Ovary (tissue), 3 donors: ENCODE results near the gene CYTL1.

ENCODE experiments used
- CTCF ChIP-seq, 3 donors: fragments of 450-650 bp in 2 of 3; fragments of 200-600 bp in 1 of 3; IDR thresholded peaks; one replicate each; pipeline versions ENCODE4 v1.5.1 to v1.8.0; 2016 to 2022; ENCODE audit warnings: antibody characterized with exemption in 3 of 3, mild to moderate bottlenecking in 1 of 3
- EP300 ChIP-seq: sonication (generic); formaldehyde crosslinking; IDR thresholded peaks from one replicate; pipeline ENCODE4 v1.6.1; 2017; ENCODE audit warnings: antibody characterized with exemption
- donor health status: DM: no; HTN: no; CAD: no.

DNA sequence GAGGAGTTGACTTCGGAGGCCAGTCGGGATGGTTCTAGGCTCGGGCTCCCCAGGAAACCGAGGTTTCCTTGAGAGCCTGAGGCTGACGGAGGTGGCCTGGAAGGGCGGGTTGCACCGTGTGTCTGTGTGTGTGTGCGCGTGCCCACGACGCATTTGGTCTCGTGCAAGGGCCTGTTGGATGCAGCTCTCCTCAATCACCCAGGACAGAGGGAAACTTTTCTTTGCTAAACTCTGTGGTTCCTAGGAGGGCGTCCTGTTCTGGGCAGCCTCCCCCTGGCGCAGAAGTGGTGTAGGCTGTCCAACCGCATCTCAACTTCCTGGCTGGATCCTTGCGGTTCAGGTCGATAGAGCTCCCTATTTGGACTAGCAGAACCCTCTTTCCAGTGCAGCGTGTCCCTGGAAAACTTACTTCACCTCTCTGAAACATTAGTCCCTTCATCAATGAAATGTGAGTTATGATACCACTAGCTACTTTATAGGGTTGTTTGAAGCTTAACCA is 33.0 kb upstream of the CYTL1 start:
- TF ChIP-seq CTCF (IDR thresholded peaks at IDR 0.05) (no peak), EP300 (no peak)
